ENCODE results near the gene AKAP5.

The AKAP5 gene

DNA sequence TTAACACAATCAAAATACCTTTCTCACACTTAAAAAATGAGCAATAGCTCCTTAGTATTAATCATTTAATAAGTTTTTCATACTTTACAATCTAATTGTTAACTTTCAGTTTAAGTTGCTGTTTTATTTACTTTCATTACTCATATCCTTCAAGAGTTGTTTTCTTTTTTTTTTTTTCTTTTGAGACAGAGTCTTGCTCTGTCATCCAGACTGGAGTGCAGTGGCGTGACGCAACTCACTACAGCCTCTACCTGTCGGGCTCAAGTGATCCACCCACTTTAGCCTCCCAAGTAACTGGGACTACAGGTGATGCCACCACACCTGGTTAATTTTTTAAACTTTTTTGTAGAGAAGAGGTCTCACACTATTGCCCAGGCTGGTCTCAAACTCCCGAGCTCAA lies 55.4 kb downstream of the AKAP5 start:
- DNase-seq (ENCODE audit: insufficient read length) (no peak), FAIRE-seq (no peak)
- TF ChIP-seq POLR2A (IDR thresholded peaks at IDR 0.05; ENCODE audit: low read depth, low read length) (no peak), POLR2AphosphoS5 (IDR thresholded peaks at IDR 0.05; ENCODE audit: low read depth, low read length) (no peak)

DNA sequence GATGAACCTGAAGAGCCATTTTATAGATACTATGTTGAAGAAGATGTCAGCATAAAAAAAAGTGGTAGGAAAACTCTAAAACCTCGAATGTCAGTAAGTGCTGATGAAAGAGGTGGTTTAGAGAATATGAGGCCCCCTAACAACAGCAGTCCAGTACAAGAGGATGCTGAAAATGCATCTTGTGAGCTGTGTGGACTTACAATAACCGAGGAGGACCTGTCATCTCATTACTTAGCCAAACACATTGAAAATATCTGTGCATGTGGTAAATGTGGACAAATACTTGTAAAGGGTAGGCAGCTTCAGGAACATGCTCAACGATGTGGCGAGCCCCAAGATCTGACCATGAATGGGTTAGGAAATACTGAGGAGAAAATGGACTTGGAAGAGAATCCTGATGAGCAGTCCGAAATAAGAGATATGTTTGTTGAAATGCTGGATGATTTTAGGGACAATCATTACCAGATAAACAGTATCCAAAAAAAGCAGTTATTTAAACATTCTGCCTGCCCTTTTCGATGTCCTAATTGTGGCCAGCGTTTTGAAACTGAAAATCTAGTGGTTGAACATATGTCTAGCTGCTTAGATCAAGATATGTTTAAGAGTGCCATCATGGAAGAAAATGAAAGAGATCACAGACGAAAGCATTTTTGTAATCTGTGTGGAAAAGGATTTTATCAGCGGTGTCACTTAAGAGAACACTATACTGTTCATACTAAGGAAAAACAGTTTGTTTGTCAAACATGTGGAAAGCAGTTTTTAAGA lies 57.5 kb downstream of the AKAP5 start:
- TF ChIP-seq TAF1 (IDR thresholded peaks at IDR 0.05; ENCODE audit: borderline replicate concordance, low read depth, low read length) (no peak), POLR2A (IDR thresholded peaks at IDR 0.05; ENCODE audit: low read depth, low read length) (no peak), POLR2AphosphoS5 (IDR thresholded peaks at IDR 0.05; ENCODE audit: low read depth, low read length) (no peak)

More for the DNA sequence above, 57.5 kb downstream of the AKAP5 start:
- FAIRE-seq (no peak), DNase-seq (ENCODE audit: insufficient read length) (no peak)

Data from GM12892 (cell line).